ENCODE results near the gene CEMIP. TPM values are rescaled to one million over a fixed set of nuclear protein-coding genes. Genes with fewer than 3 reads are reported as not detected.

The CEMIP gene
- total RNA-seq, 1 experiment from 2014 or later = 0.07 TPM

GRCh38 chr15:81000624-81001151, 221.5 kb downstream of the CEMIP start, which contains the start of gene TLNRD1:
TLNRD1 (plus strand) TSS chr15:81000923; CDS start chr15:81002272, 1,349 bp downstream.
- Mint-ChIP-seq H3K36me3 (ENCODE audit: insufficient read depth, unreplicated experiment) (no peaks in the 10 kb centered on the region), H3K27me3 (ENCODE audit: insufficient read depth, unreplicated experiment) (no peaks in the 10 kb centered on the region), H3K27ac (ENCODE audit: unreplicated experiment) (peak within 1 kb of the TSS; percentile 82), H3K4me3 (ENCODE audit: unreplicated experiment) (peak within 1 kb of the TSS; percentile 90), H3K9me3 (ENCODE audit: unreplicated experiment) (no peaks in the 10 kb centered on the region), H3K4me1 (ENCODE audit: low read depth, unreplicated experiment) (no peaks in the 10 kb centered on the region)
- Histone ChIP-seq H3K4me3 (ENCODE audit: low read depth, low read length) (peak within 1 kb of the TSS; percentile 78), H3K27me3 (replicated peaks; ENCODE audit: control insufficient read depth, insufficient read depth, low read length) (no peaks in the 10 kb centered on the region), H3K9me3 (no peaks in the 10 kb centered on the region), H3K36me3 (ENCODE audit: control insufficient read depth, insufficient read depth, low read length) (no peaks in the 10 kb centered on the region), H3K4me1 (no peaks in the 10 kb centered on the region; the same call in 1 of the 2 replicates)
- BruUV-seq (replicated peaks) = no TSS peak
- POLR2A ChIA-PET = interaction anchor here (0.6 to 0.8 kb wide), 6 partner anchors 33 to 1848 kb away, joined by 3 to 11 read pairs (median 5); no protein-coding TSS in a partner anchor
- intact Hi-C loops (cut with micrococcal nuclease; ENCODE audit: unreplicated experiment) = loop anchor here (1.0 kb wide), 1 partner anchor 11 kb away; the partner anchor contains the start of gene MESD
- no peak for TF ChIP-seq CTCF (IDR thresholded peaks at IDR 0.05; ENCODE audit: insufficient read depth in 1 of 2, low read depth in 1 of 2, low read length in 1 of 2, severe bottlenecking in 1 of 2, unreplicated experiment in 1 of 2)
- DNase-seq = peak; percentile 86 to 89
- CTCF ChIA-PET = no interaction called here

Small RNAs within 50 kb of the gene (microRNA-seq; reads per million reads assigned to microRNA genes)
- gene MIR4514 = not detected
- not detected for gene MIR549A

Other genes starting within 250 kb of the CEMIP start
- gene ABHD17C, start 84.1 kb upstream of the CEMIP start, total RNA-seq (2022) = 19.2 and 25.0 TPM in 2 replicates
- 29.2 and 30.3 TPM in 2 replicates for gene MESD, start 210.4 kb downstream of the CEMIP start, total RNA-seq (2022)
- gene TLNRD1, start 221.6 kb downstream of the CEMIP start, total RNA-seq (2022) = 13.7 and 13.8 TPM in 2 replicates